HepG2 (cell line): ENCODE data around the gene IP6K3. TPM values are rescaled to one million over a fixed set of nuclear protein-coding genes. Genes with fewer than 3 reads are reported as not detected.

Experiments
- CC2D1A ChIP-seq: sonication (generic); formaldehyde crosslinking; IDR thresholded peaks from 2 replicates; pipeline ENCODE4 v1.8.1; 2023; ENCODE audit warnings: mild to moderate bottlenecking, missing genetic modification reagents
- FOXO1 ChIP-seq: sonication (generic); formaldehyde crosslinking; IDR thresholded peaks from 2 replicates; pipeline ENCODE4 v1.4.0; 2020; ENCODE audit warnings: missing genetic modification reagents
- HMGA1 ChIP-seq: sonication (generic); formaldehyde crosslinking; conservative IDR thresholded peaks from 2 replicates; pipeline ENCODE4 v1.4.0; 2020; ENCODE audit warnings: missing genetic modification reagents
- JUN ChIP-seq: sonication (generic); formaldehyde crosslinking; IDR thresholded peaks from 2 replicates; pipeline ENCODE4 v1.4.0; 2020; ENCODE audit warnings: mild to moderate bottlenecking, missing genetic modification reagents
- KAT8 ChIP-seq: IDR thresholded peaks from 2 replicates; pipeline ENCODE4 v1.6.1; 2016; ENCODE audit warnings: missing genetic modification reagents, missing compliant biosample characterization
- POLR2A ChIP-seq, 2 experiments: IDR thresholded peaks; 2 replicates each; pipeline ENCODE4 v1.6.1; 2011; ENCODE audit warnings: low read depth in 2 of 2, low read length in 2 of 2, mild to moderate bottlenecking in 1 of 2, moderate library complexity in 1 of 2; ENCODE audit not compliant: insufficient read depth in 1 of 2
- POLR2G ChIP-seq: fragments of 200-400 bp; formaldehyde crosslinking; IDR thresholded peaks from 2 replicates; pipeline ENCODE4 v1.6.1; 2018; ENCODE audit warnings: mild to moderate bottlenecking, low read depth, low read length, moderate library complexity
- TARDBP ChIP-seq: sonication (generic); formaldehyde crosslinking; IDR thresholded peaks from 2 replicates; pipeline ENCODE4 v1.8.0; 2022; ENCODE audit warnings: mild to moderate bottlenecking, missing genetic modification reagents
- ZFP62 ChIP-seq: sonication (generic); formaldehyde crosslinking; IDR thresholded peaks from 2 replicates; pipeline ENCODE4 v1.4.0; 2020; ENCODE audit warnings: missing genetic modification reagents
- ZMYM3 ChIP-seq: sonication (generic); formaldehyde crosslinking; IDR thresholded peaks from 2 replicates; pipeline ENCODE4 v1.5.1; 2020; ENCODE audit warnings: mild to moderate bottlenecking, missing genetic modification reagents
- ZNF143 ChIP-seq: sonication (generic); formaldehyde crosslinking; IDR thresholded peaks from 2 replicates; pipeline ENCODE4 v1.4.0; 2020; ENCODE audit warnings: missing genetic modification reagents
- ZNF780A ChIP-seq: sonication (generic); formaldehyde crosslinking; IDR thresholded peaks from 2 replicates; pipeline ENCODE4 v1.8.0; 2022; ENCODE audit warnings: mild to moderate bottlenecking, missing genetic modification reagents, moderate library complexity
- polyA plus RNA-seq, 8 experiments: library from polyadenylated mRNA; depleted of rRNA in 3 of 8; stranded (reverse) in 7 of 8; unstranded in 1 of 8; fragments of >200 nt; fragmentation: Illumina TruSeq in 4 of 8; extraction: Trizol in 4 of 8; gene quantifications; 2 replicates each; pipeline versions ENCODE4 v1.2.1 to v1.2.3, GENCODE V29; 2011 to 2016; ENCODE audit warnings: low read depth in 4 of 8, missing spikeins in 1 of 8, mixed read lengths in 1 of 8; ENCODE audit not compliant: insufficient read depth in 1 of 8
- total RNA-seq, 5 experiments: library from RNA; depleted of rRNA; stranded (reverse); fragments of >200 nt; fragmentation: Illumina TruSeq; extraction: Trizol; gene quantifications; 2 replicates each; pipeline ENCODE4 v1.2.3, GENCODE V29; 2016; ENCODE audit warnings: low read depth in 1 of 5
- TF ChIP-seq, protein P1 (sequence below): sonication (generic); formaldehyde crosslinking; IDR thresholded peaks from 2 replicates; pipeline ENCODE4 v1.4.0; 2020; ENCODE audit warnings: mild to moderate bottlenecking, missing genetic modification reagents
- TF ChIP-seq, protein P2 (sequence below): sonication (generic); formaldehyde crosslinking; IDR thresholded peaks from 2 replicates; pipeline ENCODE4 v1.5.0; 2020; ENCODE audit warnings: missing genetic modification reagents, mild to moderate bottlenecking, borderline replicate concordance
- TF ChIP-seq, protein P3 (sequence below): IDR thresholded peaks from 2 replicates; pipeline ENCODE4 v1.6.1; 2012; ENCODE audit warnings: inconsistent platforms
- TF ChIP-seq, protein P4 (sequence below), 2 experiments: sonication (generic) in 1 of 2; formaldehyde crosslinking in 1 of 2; IDR thresholded peaks; 2 replicates each; pipeline versions ENCODE4 v1.5.1 to v1.6.1; 2011 to 2020; ENCODE audit warnings: borderline replicate concordance in 1 of 2, low read depth in 1 of 2, low read length in 1 of 2, mild to moderate bottlenecking in 1 of 2, missing genetic modification reagents in 1 of 2, moderate library complexity in 1 of 2
- TF ChIP-seq, protein P5 (sequence below): conservative IDR thresholded peaks from 2 replicates; pipeline ENCODE4 v1.6.1; 2018; ENCODE audit warnings: missing genetic modification reagents
- TF ChIP-seq, protein P6 (sequence below): IDR thresholded peaks from 2 replicates; pipeline ENCODE4 v1.6.1; 2016; ENCODE audit warnings: low read depth, control low read depth
- TF ChIP-seq, protein P7 (sequence below): sonication (generic); formaldehyde crosslinking; IDR thresholded peaks from 2 replicates; pipeline ENCODE4 v1.8.1; 2023; ENCODE audit warnings: mild to moderate bottlenecking, moderate library complexity, missing genetic modification reagents

Gene IP6K3
- total and polyA plus RNA-seq, 2 of the 13 experiments (the other 11 are each of a cell fraction or from before 2014, with no cell fraction given), result 0.11 to 0.18 TPM

DNA sequence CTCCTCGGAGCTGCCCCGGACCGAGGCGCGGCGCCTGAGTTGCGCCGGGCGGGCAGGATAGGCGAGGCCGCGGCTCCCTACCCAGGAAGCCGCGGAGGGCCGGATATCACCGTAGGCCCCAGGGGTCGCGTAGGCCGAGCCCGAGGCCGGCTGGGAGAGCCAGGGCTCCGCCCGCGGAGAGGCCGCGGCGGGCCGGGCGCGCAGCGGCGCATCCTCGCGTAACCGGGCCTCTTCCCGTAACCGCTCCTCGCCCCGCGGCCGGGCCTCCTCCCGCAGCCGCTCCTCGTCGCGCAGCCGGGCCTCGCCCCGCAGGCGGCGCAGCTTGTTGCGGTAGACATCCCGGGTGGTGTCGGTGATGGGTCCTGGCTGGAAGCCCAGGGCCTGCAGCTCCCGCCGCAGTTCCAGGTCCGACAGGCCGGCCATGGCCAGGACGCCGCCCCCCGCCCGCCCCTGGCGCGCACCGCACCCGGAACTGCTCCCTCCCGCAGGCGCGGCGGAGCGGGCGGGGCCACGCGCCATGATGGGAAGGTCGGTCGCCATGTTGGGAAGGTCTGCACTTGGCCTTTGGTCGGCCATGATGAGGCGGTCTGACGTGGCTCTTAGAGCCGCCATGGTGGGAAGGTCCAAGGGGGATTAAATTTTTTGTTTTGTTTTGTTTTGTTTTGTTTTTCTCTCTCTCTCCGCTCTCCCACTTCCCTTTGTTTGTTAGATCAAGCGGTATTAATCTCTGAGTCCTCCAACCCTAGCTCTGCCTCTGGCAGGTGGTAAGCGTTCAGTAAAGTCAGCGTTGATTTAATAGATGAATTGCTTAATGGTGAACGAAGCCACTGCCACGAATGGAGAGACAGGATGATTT lies 42.2 kb upstream of the IP6K3 start, which contains the start of gene LEMD2 (continued):
- TF ChIP-seq, protein P1, sequence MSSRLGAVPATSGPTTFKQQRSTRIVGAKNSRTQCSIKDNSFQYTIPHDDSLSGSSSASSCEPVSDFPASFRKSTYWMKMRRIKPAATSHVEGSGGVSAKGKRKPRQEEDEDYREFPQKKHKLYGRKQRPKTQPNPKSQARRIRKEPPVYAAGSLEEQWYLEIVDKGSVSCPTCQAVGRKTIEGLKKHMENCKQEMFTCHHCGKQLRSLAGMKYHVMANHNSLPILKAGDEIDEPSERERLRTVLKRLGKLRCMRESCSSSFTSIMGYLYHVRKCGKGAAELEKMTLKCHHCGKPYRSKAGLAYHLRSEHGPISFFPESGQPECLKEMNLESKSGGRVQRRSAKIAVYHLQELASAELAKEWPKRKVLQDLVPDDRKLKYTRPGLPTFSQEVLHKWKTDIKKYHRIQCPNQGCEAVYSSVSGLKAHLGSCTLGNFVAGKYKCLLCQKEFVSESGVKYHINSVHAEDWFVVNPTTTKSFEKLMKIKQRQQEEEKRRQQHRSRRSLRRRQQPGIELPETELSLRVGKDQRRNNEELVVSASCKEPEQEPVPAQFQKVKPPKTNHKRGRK (CRISPR knock-in tag), result no peak
- TF ChIP-seq, protein P2, sequence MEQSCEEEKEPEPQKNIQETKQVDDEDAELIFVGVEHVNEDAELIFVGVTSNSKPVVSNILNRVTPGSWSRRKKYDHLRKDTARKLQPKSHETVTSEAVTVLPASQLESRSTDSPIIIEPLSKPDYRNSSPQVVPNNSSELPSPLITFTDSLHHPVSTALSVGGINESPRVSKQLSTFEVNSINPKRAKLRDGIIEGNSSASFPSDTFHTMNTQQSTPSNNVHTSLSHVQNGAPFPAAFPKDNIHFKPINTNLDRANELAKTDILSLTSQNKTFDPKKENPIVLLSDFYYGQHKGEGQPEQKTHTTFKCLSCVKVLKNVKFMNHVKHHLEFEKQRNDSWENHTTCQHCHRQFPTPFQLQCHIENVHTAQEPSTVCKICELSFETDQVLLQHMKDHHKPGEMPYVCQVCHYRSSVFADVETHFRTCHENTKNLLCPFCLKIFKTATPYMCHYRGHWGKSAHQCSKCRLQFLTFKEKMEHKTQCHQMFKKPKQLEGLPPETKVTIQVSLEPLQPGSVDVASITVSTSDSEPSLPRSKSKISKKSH, result no peak; the same call in 1 of the 2 replicates
- TF ChIP-seq CC2D1A (CRISPR knock-in tag), result no peak
- peak; percentile 80 for TF ChIP-seq POLR2G
- peak; percentile 62; the same call in 1 of the 2 replicates for TF ChIP-seq ZNF143
- TF ChIP-seq HMGA1, result no peak
- TF ChIP-seq, protein P3, sequence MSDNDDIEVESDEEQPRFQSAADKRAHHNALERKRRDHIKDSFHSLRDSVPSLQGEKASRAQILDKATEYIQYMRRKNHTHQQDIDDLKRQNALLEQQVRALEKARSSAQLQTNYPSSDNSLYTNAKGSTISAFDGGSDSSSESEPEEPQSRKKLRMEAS, result peak; percentile 88
- TF ChIP-seq, protein P4, sequence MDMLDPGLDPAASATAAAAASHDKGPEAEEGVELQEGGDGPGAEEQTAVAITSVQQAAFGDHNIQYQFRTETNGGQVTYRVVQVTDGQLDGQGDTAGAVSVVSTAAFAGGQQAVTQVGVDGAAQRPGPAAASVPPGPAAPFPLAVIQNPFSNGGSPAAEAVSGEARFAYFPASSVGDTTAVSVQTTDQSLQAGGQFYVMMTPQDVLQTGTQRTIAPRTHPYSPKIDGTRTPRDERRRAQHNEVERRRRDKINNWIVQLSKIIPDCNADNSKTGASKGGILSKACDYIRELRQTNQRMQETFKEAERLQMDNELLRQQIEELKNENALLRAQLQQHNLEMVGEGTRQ (IDR thresholded peaks at IDR 0.05; ENCODE audit: low read depth, low read length), result no peak
- TF ChIP-seq, protein P4 (CRISPR knock-in tag; IDR thresholded peaks at IDR 0.05; ENCODE audit: borderline replicate concordance), result no peak
- TF ChIP-seq, protein P5, sequence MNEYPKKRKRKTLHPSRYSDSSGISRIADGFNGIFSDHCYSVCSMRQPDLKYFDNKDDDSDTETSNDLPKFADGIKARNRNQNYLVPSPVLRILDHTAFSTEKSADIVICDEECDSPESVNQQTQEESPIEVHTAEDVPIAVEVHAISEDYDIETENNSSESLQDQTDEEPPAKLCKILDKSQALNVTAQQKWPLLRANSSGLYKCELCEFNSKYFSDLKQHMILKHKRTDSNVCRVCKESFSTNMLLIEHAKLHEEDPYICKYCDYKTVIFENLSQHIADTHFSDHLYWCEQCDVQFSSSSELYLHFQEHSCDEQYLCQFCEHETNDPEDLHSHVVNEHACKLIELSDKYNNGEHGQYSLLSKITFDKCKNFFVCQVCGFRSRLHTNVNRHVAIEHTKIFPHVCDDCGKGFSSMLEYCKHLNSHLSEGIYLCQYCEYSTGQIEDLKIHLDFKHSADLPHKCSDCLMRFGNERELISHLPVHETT (CRISPR knock-in tag), result peak; percentile 86
- TF ChIP-seq KAT8 (CRISPR knock-in tag), result peak; percentile 93
- TF ChIP-seq ZNF780A (CRISPR knock-in tag), result no peak
- TF ChIP-seq ZFP62 (CRISPR knock-in tag), result no peak
- no peak for TF ChIP-seq ZMYM3 (CRISPR knock-in tag)
- peak; percentile 97 for TF ChIP-seq TARDBP (CRISPR knock-in tag)
- TF ChIP-seq, protein P6, sequence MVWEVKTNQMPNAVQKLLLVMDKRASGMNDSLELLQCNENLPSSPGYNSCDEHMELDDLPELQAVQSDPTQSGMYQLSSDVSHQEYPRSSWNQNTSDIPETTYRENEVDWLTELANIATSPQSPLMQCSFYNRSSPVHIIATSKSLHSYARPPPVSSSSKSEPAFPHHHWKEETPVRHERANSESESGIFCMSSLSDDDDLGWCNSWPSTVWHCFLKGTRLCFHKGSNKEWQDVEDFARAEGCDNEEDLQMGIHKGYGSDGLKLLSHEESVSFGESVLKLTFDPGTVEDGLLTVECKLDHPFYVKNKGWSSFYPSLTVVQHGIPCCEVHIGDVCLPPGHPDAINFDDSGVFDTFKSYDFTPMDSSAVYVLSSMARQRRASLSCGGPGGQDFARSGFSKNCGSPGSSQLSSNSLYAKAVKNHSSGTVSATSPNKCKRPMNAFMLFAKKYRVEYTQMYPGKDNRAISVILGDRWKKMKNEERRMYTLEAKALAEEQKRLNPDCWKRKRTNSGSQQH (CRISPR knock-in tag), result peak; percentile 75
- peak; percentile 75 to 91 for TF ChIP-seq POLR2A (IDR thresholded peaks at IDR 0.05; ENCODE audit: insufficient read depth in 1 of 2, low read depth in 2 of 2, low read length in 2 of 2)
- peak; percentile 70; the same call in 1 of the 2 replicates for TF ChIP-seq JUN (CRISPR knock-in tag)
- peak; percentile 62 for TF ChIP-seq FOXO1
- TF ChIP-seq, protein P7, sequence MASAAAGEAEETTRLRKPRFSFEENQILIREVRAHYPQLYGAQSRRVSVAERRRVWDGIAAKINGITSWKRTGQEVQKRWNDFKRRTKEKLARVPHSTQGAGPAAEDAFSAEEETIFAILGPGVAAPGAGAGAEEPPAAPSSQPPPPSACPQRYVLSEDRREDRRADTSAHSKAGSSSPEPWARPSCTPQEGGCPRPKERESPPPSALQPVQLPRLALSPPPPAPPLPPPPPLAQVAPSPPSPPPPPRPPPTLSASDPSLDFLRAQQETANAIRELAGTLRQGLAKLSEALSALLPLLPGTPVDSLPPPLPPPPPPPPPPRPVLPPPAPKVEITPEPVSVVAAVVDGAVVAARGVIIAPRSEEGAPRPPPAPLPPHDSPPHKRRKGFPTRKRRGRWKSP (CRISPR knock-in tag), result no peak; the same call in 1 of the 2 replicates
